Measurements from ENCODE around the gene TCHHL1. TPM values are rescaled to one million over a fixed set of nuclear protein-coding genes. Genes with fewer than 3 reads are reported as not detected.
A peak's percentile ranks its signal among the peaks of the same experiment; 100 is the strongest.

Gene TCHHL1
- total RNA-seq, 5 donors from 2014 or later (not counting 1 experiment from before 2014, with no cell fraction given), result not detected

DNA sequence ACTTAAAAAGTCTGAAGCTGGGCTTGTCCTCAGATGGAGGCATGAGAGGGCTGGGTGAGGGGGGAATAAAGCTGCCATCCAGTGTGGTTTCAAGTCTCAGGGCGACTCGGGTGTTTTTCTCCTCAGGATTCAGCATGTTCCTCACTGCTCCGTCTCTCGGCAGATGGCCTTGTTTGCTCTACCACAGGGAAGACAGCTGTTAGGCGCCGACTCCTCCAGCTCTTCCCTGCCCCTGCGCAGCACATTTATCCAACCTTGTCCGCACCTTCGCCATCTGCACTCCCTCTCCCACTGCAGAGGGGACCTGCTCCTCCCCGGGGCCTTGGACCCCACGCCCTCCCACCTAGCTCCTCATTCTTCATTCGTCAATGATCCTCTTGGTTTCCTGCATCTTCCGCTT lies 35.5 kb downstream of the TCHHL1 start:
- Histone ChIP-seq H3K27me3 (replicated peaks in 1 of 2; ENCODE audit: control insufficient read depth in 2 of 2, extremely low read depth in 1 of 2, insufficient read depth in 2 of 2, low read length in 1 of 2) (peaks cover 0 to 9% of the 10 kb centered on the region in 2 experiments), H3K27ac (ENCODE audit: low read length) (no peak overlapping the region), H3K9me3 (no peaks in the 10 kb centered on the region), H3K4me3 (ENCODE audit: control insufficient read depth in 1 of 2, extremely low read depth in 1 of 2, low read length in 1 of 2) (no peak overlapping the region), H3K36me3 (ENCODE audit: control insufficient read depth in 2 of 2, extremely low read depth in 1 of 2, insufficient read depth in 1 of 2, low read length in 1 of 2) (no peaks in the 10 kb centered on the region), H3K4me1 (ENCODE audit: control insufficient read depth in 1 of 2, extremely low read depth in 1 of 2, insufficient read depth in 2 of 2, low read length in 2 of 2) (peaks cover 4 to 7% of the 10 kb centered on the region in 2 experiments)
- H3K27ac Mint-ChIP-seq, result no peak overlapping the region
- ATAC-seq (replicated peaks in 1 of 4) (no peak), DNase-seq (no peak)
- peaks cover 9 to 17% of the 10 kb centered on the region in 2 donors for H3K27me3 Mint-ChIP-seq
- CTCF ChIA-PET, result interaction anchor here (0.6 to 2.4 kb wide), 12 partner anchors 11 to 407 kb away, joined by 3 to 18 read pairs (median 4); no protein-coding TSS in a partner anchor
- H3K36me3 Mint-ChIP-seq, result no peaks in the 10 kb centered on the region
- H3K9me3 Mint-ChIP-seq, result no peaks in the 10 kb centered on the region
- no peak overlapping the region for H3K4me3 Mint-ChIP-seq
- POLR2A ChIA-PET, result no interaction called here
- 80% methylated on average over 13 of the region's 13 CpGs for WGBS (ENCODE audit: insufficient coverage)
- peaks cover 3 to 14% (median 10%) of the 10 kb centered on the region in 3 donors for H3K4me1 Mint-ChIP-seq

- Mint-ChIP-seq H3K27ac (no peak overlapping the region), H3K4me1 (peaks cover 11 to 22% (median 18%) of the 10 kb centered on the region in 3 donors), H3K4me3 (no peak overlapping the region), H3K36me3 (no peaks in the 10 kb centered on the region), H3K9me3 (no peaks in the 10 kb centered on the region), H3K27me3 (peaks cover 4 to 11% of the 10 kb centered on the region in 2 donors)
- no peak overlapping the region for H3K27ac ChIP-seq (ENCODE audit: low read length)
- DNase-seq, result peak; percentile 48 to 88 (median 75)
- no peaks in the 10 kb centered on the region for H3K9me3 ChIP-seq
- ChIA-PET CTCF (interaction anchor here (0.6 to 2.4 kb wide), 12 partner anchors 10 to 407 kb away, joined by 3 to 18 read pairs (median 4); partner anchors contain the start of gene S100A11 (in 1 of the 2)), POLR2A (no interaction called here)
- WGBS (ENCODE audit: insufficient coverage), result 33% methylated on average over 10 of the region's 11 CpGs
- H3K36me3 ChIP-seq (ENCODE audit: control insufficient read depth in 2 of 2, extremely low read depth in 1 of 2, insufficient read depth in 1 of 2, low read length in 1 of 2), result no peaks in the 10 kb centered on the region
- no peak overlapping the region for H3K4me3 ChIP-seq (ENCODE audit: control insufficient read depth in 1 of 2, extremely low read depth in 1 of 2, low read length in 1 of 2)
- H3K27me3 ChIP-seq (replicated peaks in 1 of 2; ENCODE audit: control insufficient read depth in 2 of 2, extremely low read depth in 1 of 2, insufficient read depth in 2 of 2, low read length in 1 of 2), result peaks cover 0 to 9% of the 10 kb centered on the region in 2 experiments
- H3K4me1 ChIP-seq (ENCODE audit: control insufficient read depth in 1 of 2, extremely low read depth in 1 of 2, insufficient read depth in 2 of 2, low read length in 2 of 2), result peaks cover 11 to 15% of the 10 kb centered on the region in 2 experiments
- ATAC-seq (replicated peaks in 1 of 4), result peak in 2 of 4 experiments; percentile 15 to 17
Measured at GRCh38 chr1:152052606-152053005, 36.3 kb downstream of the TCHHL1 start.

DNA sequence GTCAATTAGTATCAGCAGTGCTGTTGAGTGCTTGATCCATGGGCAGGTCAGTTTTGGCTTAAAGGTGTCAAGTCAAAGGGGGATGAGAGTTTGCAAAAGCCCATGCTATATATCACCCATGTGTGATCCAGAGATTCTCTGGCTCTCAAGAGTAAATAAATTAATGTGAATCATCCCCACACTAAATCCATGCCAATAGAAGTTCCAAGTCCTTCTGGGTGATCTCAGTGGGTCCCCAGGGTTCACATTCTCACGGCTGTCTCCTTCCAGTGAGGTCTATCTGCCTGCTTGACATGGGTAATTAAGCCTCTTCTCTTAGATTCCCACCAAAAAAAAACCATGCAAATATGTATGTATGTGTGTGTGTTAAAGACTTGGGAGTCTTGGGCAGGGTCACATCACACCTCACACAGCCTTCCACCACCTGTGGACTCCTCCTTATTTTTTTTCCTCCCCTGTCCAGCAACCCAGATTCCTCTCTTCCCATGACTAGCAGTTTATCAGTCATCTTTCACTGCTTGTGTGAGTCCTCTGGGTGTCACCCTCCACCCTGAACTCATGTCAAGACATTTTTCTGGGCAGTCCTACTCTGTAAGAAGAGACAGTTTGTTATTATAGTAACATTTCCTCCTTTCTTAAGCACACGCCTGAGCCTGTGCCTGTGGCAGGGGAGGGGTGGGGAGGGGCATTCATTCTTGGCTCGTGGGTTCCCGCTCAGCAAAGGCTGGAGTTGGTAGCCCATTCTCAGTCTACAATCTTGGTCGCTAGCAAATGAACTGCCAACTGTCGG lies 37.8 kb downstream of the TCHHL1 start:
- no peak for ATAC-seq (replicated peaks in 1 of 4)
- ChIA-PET POLR2A (no interaction called here), CTCF (interaction anchor here (0.6 to 1.0 kb wide), 3 partner anchors 31 to 135 kb away, joined by 3 to 5 read pairs (median 3); no protein-coding TSS in a partner anchor)
- peaks cover 14 to 26% of the 10 kb centered on the region in 2 experiments for H3K4me1 ChIP-seq (ENCODE audit: control insufficient read depth in 1 of 2, extremely low read depth in 1 of 2, insufficient read depth in 2 of 2, low read length in 2 of 2)
- no peak overlapping the region for H3K27ac ChIP-seq (ENCODE audit: low read length)
- no peak for DNase-seq
- H3K27ac Mint-ChIP-seq, result peak overlapping the region; percentile 19 to 81
- H3K36me3 ChIP-seq (ENCODE audit: control insufficient read depth in 2 of 2, extremely low read depth in 1 of 2, insufficient read depth in 1 of 2, low read length in 1 of 2), result no peaks in the 10 kb centered on the region
- no peaks in the 10 kb centered on the region for H3K9me3 ChIP-seq
- H3K27me3 Mint-ChIP-seq, result peaks cover 0 to 10% of the 10 kb centered on the region in 2 donors
- H3K4me3 ChIP-seq (ENCODE audit: control insufficient read depth in 1 of 2, extremely low read depth in 1 of 2, low read length in 1 of 2), result no peak overlapping the region
- no peaks in the 10 kb centered on the region for H3K36me3 Mint-ChIP-seq
- H3K9me3 Mint-ChIP-seq, result no peaks in the 10 kb centered on the region
- no peak overlapping the region for H3K4me3 Mint-ChIP-seq
- H3K4me1 Mint-ChIP-seq, result peaks cover 14 to 28% (median 28%) of the 10 kb centered on the region in 3 donors
- WGBS (ENCODE audit: insufficient coverage), result 79% methylated on average over 4 of the region's 6 CpGs
- H3K27me3 ChIP-seq (replicated peaks in 1 of 2; ENCODE audit: control insufficient read depth in 2 of 2, extremely low read depth in 1 of 2, insufficient read depth in 2 of 2, low read length in 1 of 2), result peaks cover 0 to 9% of the 10 kb centered on the region in 2 experiments

- H3K4me1 Mint-ChIP-seq, result peaks cover 23 to 37% (median 36%) of the 10 kb centered on the region in 3 donors
- Histone ChIP-seq H3K27me3 (replicated peaks in 1 of 2; ENCODE audit: control insufficient read depth in 2 of 2, extremely low read depth in 1 of 2, insufficient read depth in 2 of 2, low read length in 1 of 2) (peaks cover 0 to 9% of the 10 kb centered on the region in 2 experiments), H3K27ac (ENCODE audit: low read length) (peak overlapping the region; percentile 98), H3K4me1 (ENCODE audit: control insufficient read depth in 1 of 2, extremely low read depth in 1 of 2, insufficient read depth in 2 of 2, low read length in 2 of 2) (peaks cover 14 to 26% of the 10 kb centered on the region in 2 experiments), H3K9me3 (no peaks in the 10 kb centered on the region), H3K4me3 (ENCODE audit: control insufficient read depth in 1 of 2, extremely low read depth in 1 of 2, low read length in 1 of 2) (no peak overlapping the region), H3K36me3 (ENCODE audit: control insufficient read depth in 2 of 2, extremely low read depth in 1 of 2, insufficient read depth in 1 of 2, low read length in 1 of 2) (no peaks in the 10 kb centered on the region)
- peak overlapping the region; percentile 16 to 53 for H3K27ac Mint-ChIP-seq
- ChIA-PET CTCF (interaction anchor here (0.7 to 2.3 kb wide), 6 partner anchors 13 to 409 kb away, joined by 3 to 14 read pairs (median 4); partner anchors contain the start of gene S100A11 (in 1 of the 2)), POLR2A (interaction anchor here in 1 of 2 donors (0.5 kb wide), 2 partner anchors 63 to 536 kb away, joined by 3 to 4 read pairs; no protein-coding TSS in a partner anchor)
- no peaks in the 10 kb centered on the region for H3K36me3 Mint-ChIP-seq
- H3K27me3 Mint-ChIP-seq, result peaks cover 0 to 8% of the 10 kb centered on the region in 2 donors
- DNase-seq, result no peak
- no peaks in the 10 kb centered on the region for H3K9me3 Mint-ChIP-seq
- no peak overlapping the region for H3K4me3 Mint-ChIP-seq
- 76% methylated on average over 5 of the region's 8 CpGs for WGBS (ENCODE audit: insufficient coverage)
- no peak for ATAC-seq (replicated peaks in 1 of 4)
Measured at GRCh38 chr1:152049291-152050083, 39.4 kb downstream of the TCHHL1 start.

DNA sequence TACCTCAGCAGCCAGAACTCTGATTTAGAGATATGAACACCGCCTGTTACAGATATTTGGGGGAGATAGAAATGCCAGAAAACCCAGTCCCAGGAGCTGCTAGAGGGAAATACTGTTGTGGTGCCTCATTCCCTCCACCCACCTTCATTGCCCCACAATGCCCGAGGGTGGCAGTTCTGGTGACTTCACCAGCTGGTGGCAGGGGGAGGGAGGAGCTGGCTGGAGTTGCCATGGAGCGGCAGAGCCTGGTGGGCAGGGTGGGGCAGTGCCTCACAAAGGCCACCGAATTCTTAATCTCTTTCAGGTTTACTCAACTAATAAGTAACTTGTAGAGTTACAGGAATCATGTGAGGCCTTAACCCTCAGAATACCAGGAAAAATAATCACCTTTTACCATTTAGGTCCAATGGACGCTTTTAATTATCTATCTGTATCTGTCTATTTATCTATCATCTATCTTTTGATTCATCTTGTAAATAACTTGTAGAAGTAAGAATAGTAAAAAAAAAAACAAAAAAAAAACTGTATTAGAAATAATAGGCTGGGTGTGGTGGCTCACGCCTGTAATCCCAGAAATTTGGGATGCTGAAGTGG lies 40.4 kb downstream of the TCHHL1 start:
- ATAC-seq (replicated peaks in 1 of 4) (peak; percentile 19 to 51 (median 46)), DNase-seq (peak in 25 of 35 experiments; percentile 8 to 70 (median 33))
- Mint-ChIP-seq H3K9me3 (no peaks in the 10 kb centered on the region), H3K4me3 (peak overlapping the region; percentile 67 to 77 (median 75)), H3K27ac (peak overlapping the region; percentile 99 to 100), H3K36me3 (no peaks in the 10 kb centered on the region), H3K4me1 (peaks cover 29 to 40% (median 38%) of the 10 kb centered on the region in 3 donors), H3K27me3 (peaks cover 0 to 3% of the 10 kb centered on the region in 2 donors)
- peak overlapping the region; percentile 98 for H3K27ac ChIP-seq (ENCODE audit: low read length)
- peaks cover 14 to 26% of the 10 kb centered on the region in 2 experiments for H3K4me1 ChIP-seq (ENCODE audit: control insufficient read depth in 1 of 2, extremely low read depth in 1 of 2, insufficient read depth in 2 of 2, low read length in 2 of 2)
- ChIA-PET POLR2A (interaction anchor here (0.5 to 1.7 kb wide), 4 partner anchors 12 to 535 kb away, joined by 3 to 5 read pairs (median 4); partner anchors contain the start of gene S100A11 (in 1 of the 2)), CTCF (interaction anchor here in 1 of 2 donors (1.0 to 2.3 kb wide), 4 partner anchors 11 to 410 kb away, joined by 5 to 14 read pairs (median 8); partner anchors contain the start of gene S100A11)
- H3K27me3 ChIP-seq (replicated peaks in 1 of 2; ENCODE audit: control insufficient read depth in 2 of 2, extremely low read depth in 1 of 2, insufficient read depth in 2 of 2, low read length in 1 of 2), result peaks cover 0 to 8% of the 10 kb centered on the region in 2 experiments
- no peaks in the 10 kb centered on the region for H3K9me3 ChIP-seq
- no peaks in the 10 kb centered on the region for H3K36me3 ChIP-seq (ENCODE audit: control insufficient read depth in 2 of 2, extremely low read depth in 1 of 2, insufficient read depth in 1 of 2, low read length in 1 of 2)
- no CpG with 5 or more reads among the region's 6 CpGs for WGBS (ENCODE audit: insufficient coverage)
- H3K4me3 ChIP-seq (ENCODE audit: control insufficient read depth in 1 of 2, extremely low read depth in 1 of 2, low read length in 1 of 2), result peak overlapping the region; percentile 15 to 27
